GM12892 (cell line): ENCODE results near the gene MBNL1.

ENCODE experiments used
- POLR2A ChIP-seq: IDR thresholded peaks from 2 replicates; pipeline ENCODE4 v1.6.1; 2011; ENCODE audit warnings: low read depth, low read length, control low read depth
- POLR2AphosphoS5 ChIP-seq: IDR thresholded peaks from 2 replicates; pipeline ENCODE4 v1.6.1; 2011; ENCODE audit warnings: low read depth, low read length, control low read depth
- TAF1 ChIP-seq: IDR thresholded peaks from 2 replicates; pipeline ENCODE4 v1.6.1; 2011; ENCODE audit warnings: low read depth, mild to moderate bottlenecking, control low read depth, low read length, borderline replicate concordance

DNA sequence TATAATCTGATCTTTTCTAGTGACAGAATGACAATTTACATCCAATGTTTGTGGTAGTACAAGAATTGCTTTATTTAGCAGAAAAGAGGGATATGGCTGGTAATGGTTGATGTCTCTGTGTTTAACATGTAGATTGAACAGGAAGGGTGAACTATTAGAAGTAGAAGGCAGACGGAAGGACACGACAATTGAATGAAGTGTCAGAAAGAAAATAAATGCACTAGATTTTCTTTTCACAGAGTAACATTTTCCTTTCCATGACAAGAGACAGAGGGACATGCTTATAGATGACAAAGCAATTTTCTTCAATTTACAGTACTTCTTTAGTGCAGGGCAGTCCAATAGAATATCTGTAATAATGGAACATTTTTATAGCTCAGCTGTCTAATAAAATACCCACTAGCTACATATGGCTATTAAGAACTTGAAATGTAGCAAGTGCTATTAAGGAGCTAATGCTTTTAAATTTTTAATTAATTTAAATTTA lies 48.9 kb upstream of the MBNL1 start:
- no peak for TF ChIP-seq POLR2AphosphoS5
- no peak for TF ChIP-seq POLR2A
- TF ChIP-seq TAF1 = no peak
